ENCODE results near the gene FMNL2.

The FMNL2 gene

GRCh38 chr2:152584301-152584700 lies 249.3 kb downstream of the FMNL2 start:
- no peak for DNase-seq (ENCODE audit: low spot score)

DNA sequence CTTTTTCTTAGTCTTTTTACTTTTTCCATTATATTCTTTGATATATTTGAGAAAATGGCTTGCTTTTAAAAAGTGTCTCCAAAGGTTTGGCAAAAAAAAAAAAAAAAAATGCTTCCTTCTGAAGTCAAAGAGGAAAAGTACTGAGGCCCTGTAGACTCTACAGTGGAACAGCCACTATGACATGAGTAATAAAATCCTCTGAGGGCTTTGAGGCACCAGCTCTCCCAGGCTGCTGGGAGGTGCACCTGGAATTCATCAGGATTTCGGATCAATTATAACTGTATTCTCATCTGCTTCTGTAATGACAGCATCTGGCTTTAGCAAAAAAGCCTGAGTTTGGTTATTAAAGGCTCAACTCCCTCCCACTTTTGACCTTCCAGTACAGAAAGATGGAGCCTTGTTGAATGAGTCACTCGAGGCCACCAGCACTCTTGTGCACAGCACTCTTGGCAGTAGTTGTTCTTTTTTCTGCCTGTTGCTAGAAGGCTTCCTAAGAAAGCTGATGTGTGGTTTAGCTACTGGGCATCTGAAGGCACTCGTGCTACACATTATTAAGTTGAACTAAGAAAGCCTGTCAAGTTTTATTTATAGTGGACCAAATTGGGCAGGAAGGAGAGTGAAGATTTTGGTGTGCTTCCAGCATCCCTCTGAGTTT lies 251.0 kb downstream of the FMNL2 start:
- no peak for DNase-seq (ENCODE audit: low spot score)

DNA sequence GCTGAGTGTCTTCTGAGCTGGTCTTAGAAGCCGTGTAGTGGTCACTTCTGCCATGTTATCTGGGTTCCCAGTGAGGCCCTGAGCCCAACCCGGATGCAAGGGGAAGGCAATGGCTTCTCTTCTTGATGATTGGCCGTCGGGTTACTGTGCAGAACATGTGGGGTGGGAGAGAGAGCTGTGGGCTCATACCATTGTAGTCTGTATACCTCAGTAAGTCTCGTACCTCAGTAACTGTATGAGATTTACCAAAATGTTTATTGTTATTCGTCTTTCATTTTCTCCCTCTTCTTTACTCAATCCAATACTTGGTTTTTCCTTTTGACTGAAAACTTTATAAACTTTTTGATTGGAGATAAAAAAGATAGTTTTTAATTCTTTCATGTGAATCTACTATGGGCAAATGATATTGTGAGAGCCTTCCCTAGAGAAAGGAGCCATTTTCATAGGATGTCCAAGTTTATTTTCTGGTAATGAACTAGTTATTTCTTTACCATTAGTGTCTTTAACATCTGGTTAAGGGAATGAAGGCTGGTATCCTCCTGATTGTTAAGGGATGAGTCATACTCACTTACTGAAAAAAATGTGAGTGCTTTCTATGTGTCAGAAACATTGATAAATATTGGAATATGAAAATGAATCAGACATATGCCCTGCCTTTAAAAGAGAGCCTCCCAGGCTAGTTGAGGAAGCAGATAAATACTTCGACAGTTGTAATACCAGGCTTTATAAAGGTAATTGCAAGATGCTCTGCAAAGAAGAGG lies 252.4 kb downstream of the FMNL2 start:
- no peak for DNase-seq (ENCODE audit: low spot score)

DNA sequence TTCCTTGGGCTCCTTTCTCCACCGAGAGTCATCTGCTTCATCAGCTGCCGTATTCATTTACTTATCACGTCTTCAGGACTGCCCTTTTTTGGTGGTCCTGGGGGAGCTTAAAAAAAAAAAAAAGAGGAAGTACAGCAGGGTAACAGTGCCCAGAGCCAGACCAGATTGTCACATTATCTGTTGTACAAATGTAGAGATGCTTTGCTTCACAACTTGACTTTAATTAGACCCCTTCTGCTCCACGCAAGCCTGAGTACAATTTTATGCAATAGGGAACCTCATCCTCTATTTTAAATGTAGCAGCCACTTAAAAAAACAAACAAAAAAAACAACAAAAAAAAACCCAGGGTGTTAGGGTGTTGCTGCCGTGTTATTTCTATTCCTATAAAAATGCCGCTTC lies 254.0 kb downstream of the FMNL2 start:
- no peak for DNase-seq (ENCODE audit: low spot score)

GRCh38 chr2:152594022-152594766 lies 259.2 kb downstream of the FMNL2 start:
- DNase-seq (ENCODE audit: low spot score): no peak

GRCh38 chr2:152594792-152595191 lies 259.8 kb downstream of the FMNL2 start:
- no peak for DNase-seq (ENCODE audit: low spot score)

GRCh38 chr2:152598975-152599759 lies 264.2 kb downstream of the FMNL2 start:
- no peak for DNase-seq (ENCODE audit: low spot score)

GRCh38 chr2:152600051-152600657 lies 265.2 kb downstream of the FMNL2 start:
- DNase-seq (ENCODE audit: low spot score): no peak

GRCh38 chr2:152600697-152601096 lies 265.7 kb downstream of the FMNL2 start:
- no peak for DNase-seq (ENCODE audit: low spot score)

DNA sequence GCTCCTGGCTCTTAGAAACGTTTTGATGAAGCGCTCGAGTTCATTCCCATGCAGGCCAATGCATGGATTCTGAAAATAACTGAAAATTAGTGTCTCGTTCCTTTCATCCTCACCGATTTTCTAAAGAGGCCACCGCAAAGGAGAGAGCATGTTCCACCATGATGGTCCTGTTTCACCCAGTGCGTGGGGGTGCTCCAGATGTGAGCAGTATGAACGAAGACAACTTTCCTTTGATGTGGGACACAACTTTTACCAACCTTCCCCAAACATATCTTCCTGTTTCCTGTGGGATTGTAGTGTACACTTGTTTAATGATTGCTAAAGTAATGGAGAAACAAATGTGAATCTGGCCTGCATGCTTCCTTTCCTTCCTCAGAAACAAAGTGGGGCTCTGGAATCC lies 267.8 kb downstream of the FMNL2 start:
- DNase-seq (ENCODE audit: low spot score): no peak

GRCh38 chr2:152603166-152603565 lies 268.2 kb downstream of the FMNL2 start:
- no peak for DNase-seq (ENCODE audit: low spot score)

- no peak for DNase-seq (ENCODE audit: low spot score)
Measured at GRCh38 chr2:152606081-152606480, 271.1 kb downstream of the FMNL2 start.

DNA sequence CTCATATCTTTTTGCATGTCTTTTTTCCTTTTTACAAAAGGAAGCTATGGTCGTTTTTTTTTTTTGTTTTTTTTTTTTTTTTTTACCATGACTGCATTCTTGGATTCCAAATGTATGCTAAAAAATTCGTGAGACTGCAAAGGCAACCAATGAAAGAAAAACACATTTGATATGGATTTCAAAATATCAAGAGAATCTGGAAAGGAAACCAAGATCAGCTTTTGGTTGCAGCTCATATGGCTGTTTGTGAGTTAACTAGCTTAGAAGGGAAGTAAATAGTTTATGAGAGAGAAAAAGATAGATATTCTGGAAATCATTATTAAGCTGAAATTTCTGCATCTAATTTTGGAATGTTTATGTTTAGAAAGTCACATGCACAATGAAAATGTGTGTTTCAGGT lies 272.0 kb downstream of the FMNL2 start:
- DNase-seq (ENCODE audit: low spot score): no peak

GRCh38 chr2:152607793-152608300 lies 272.9 kb downstream of the FMNL2 start:
- DNase-seq (ENCODE audit: low spot score): no peak

GRCh38 chr2:152609154-152609553 lies 274.2 kb downstream of the FMNL2 start:
- DNase-seq (ENCODE audit: low spot score): no peak

DNA sequence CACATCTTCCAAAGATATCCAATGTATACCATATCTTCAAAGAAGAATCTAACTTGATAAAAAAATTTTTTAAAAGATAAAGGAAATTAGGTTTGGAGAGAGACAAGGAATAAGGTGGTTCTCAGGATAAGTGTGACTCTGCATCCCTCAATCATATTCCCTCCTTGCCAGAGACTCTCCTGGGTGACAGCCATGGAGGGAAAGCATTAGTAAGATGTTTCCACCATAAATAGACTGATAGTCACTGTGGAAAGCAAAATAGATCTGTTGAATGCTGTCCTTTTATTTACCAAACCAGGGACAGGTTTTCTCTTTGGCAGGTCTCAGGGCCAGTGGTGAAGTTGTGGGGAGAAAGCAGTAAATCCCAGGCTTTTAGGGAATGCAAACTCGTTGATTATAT lies 274.7 kb downstream of the FMNL2 start:
- no peak for DNase-seq (ENCODE audit: low spot score)

GRCh38 chr2:152611458-152612231 lies 276.7 kb downstream of the FMNL2 start:
- no peak for DNase-seq (ENCODE audit: low spot score)

GRCh38 chr2:152613235-152613634 lies 278.3 kb downstream of the FMNL2 start:
- DNase-seq (ENCODE audit: low spot score): no peak

- DNase-seq (ENCODE audit: low spot score): no peak
Measured at GRCh38 chr2:152615177-152615576, 280.2 kb downstream of the FMNL2 start.

DNA sequence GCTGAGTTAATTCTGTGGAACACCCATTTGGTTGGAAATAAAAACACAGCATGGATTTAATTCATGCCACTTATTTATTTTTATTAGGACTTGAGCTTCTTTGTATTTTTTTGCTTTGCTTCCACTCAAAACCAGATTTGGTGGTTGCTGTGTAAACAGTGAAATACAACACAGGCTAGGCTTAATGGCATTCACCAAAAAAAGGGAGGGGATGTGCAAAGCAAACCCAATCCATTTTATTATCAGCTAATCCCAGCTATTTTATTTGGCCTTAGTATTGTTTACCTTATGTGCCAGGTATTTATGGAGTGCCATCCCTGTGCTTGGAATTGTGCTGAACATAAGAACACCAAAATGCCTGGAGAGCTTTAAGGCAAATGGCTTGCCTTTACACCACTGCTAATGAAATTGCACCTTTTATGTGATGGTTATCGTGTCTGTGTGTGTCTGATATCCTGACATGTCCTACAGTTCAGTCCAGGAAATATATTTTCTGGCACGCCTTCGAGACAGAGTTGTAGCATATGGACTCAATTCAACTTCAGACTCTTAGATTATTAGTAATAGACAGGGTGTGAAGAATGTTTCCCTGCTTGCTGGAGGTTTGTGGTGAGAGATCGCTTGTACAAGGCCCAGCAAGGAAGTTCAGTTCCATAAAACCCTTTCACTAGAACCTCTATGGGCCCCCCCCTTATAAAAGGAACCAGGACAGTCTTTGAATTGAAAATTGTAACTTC lies 282.6 kb downstream of the FMNL2 start:
- DNase-seq (ENCODE audit: low spot score): no peak
